Measurements from ENCODE around the gene PEMT.

GRCh38 chr17:17511881-17512858 is 79.3 kb downstream of the PEMT start:
- TF ChIP-seq CTCF (conservative IDR thresholded peaks at IDR 0.05 in 1 of 2, IDR thresholded peaks at IDR 0.05 in 1 of 2; ENCODE audit: low read depth in 1 of 2, low read length in 2 of 2) (no peak), EZH2 (IDR thresholded peaks at IDR 0.05; ENCODE audit: low read length, missing control alignments) (no peak)

Measured in fibroblast of lung (primary cell).